Stimulated activated CD8-positive, alpha-beta memory T cell treated with anti-CD3 and anti-CD28 coated beads, Interleukin-15, amount 100 ng/mL, for 4 hours (primary cell): ENCODE data around the gene TMC5.
"Not testable (repeated sequence)": the region's sequence is repeated elsewhere in the genome, so short reads cannot be mapped to it uniquely, and the experiment has no call there.

Experiments
- DNase-seq, 2 donors: peaks; one replicate each; pipeline ENCODE4 v3.0.0-alpha.2; 2020; ENCODE audit warnings: low read depth in 2 of 2

TMC5 gene

GRCh38 chr16:19406891-19407491 is 10.7 kb upstream of the TMC5 start:
- no peak for DNase-seq

- no peak for DNase-seq
These were observed 7.1 kb upstream of the TMC5 start for GRCh38 chr16:19410435-19411171.

- DNase-seq = no peak
These were observed 6.4 kb upstream of the TMC5 start for GRCh38 chr16:19411298-19411697.

GRCh38 chr16:19412055-19412454 is 5.6 kb upstream of the TMC5 start:
- DNase-seq = not testable (repeated sequence)

GRCh38 chr16:19415461-19415860 is 2.2 kb upstream of the TMC5 start:
- no peak for DNase-seq

- DNase-seq = no peak
These were observed 1.8 kb upstream of the TMC5 start for GRCh38 chr16:19415918-19416317.

- DNase-seq = no peak
These were observed 517 bp downstream of the TMC5 start for GRCh38 chr16:19418200-19418599.

- DNase-seq = no peak
These were observed 2.0 kb downstream of the TMC5 start for GRCh38 chr16:19419698-19420075.

GRCh38 chr16:19424478-19424877 is 6.8 kb downstream of the TMC5 start:
- DNase-seq = no peak

GRCh38 chr16:19430345-19430744 is 12.7 kb downstream of the TMC5 start:
- DNase-seq = no peak

- DNase-seq = no peak
These were observed 14.1 kb downstream of the TMC5 start for GRCh38 chr16:19431636-19432340.

GRCh38 chr16:19432429-19432828 is 14.7 kb downstream of the TMC5 start:
- DNase-seq = no peak

GRCh38 chr16:19434584-19434983 is 16.9 kb downstream of the TMC5 start:
- DNase-seq = no peak

- DNase-seq = no peak
These were observed 18.9 kb downstream of the TMC5 start for GRCh38 chr16:19436540-19436939.

GRCh38 chr16:19437280-19437679 is 19.6 kb downstream of the TMC5 start:
- no peak for DNase-seq

GRCh38 chr16:19438739-19439138 is 21.1 kb downstream of the TMC5 start:
- DNase-seq = no peak

- DNase-seq = no peak
These were observed 21.8 kb downstream of the TMC5 start for GRCh38 chr16:19439483-19439882.

- no peak for DNase-seq
These were observed 26.0 kb downstream of the TMC5 start for GRCh38 chr16:19443659-19444058.

GRCh38 chr16:19446300-19446846 is 28.7 kb downstream of the TMC5 start:
- DNase-seq = no peak

GRCh38 chr16:19446886-19447285 is 29.2 kb downstream of the TMC5 start:
- DNase-seq = no peak

GRCh38 chr16:19450186-19450585 is 32.5 kb downstream of the TMC5 start:
- DNase-seq = no peak

- DNase-seq = no peak
These were observed 41.2 kb downstream of the TMC5 start for GRCh38 chr16:19458722-19459379.
